Stimulated activated CD4-positive, alpha-beta T cell treated with anti-CD3 and anti-CD28 coated beads, Interleukin-12 subunit alpha, Interleukin-12 subunit beta, amount 100 ng/mL, for 4 hours (primary cell): ENCODE measurements around the gene DTNB.
A peak's percentile ranks its signal among the peaks of the same experiment; 100 is the strongest.

Source experiments
- DNase-seq: peaks from one replicate; pipeline ENCODE4 v3.0.0-alpha.2; 2020

Gene DTNB

GRCh38 chr2:25492726-25493125 lies 180.7 kb downstream of the DTNB start:
- DNase-seq, result no peak

- no peak for DNase-seq
These were observed 181.3 kb downstream of the DTNB start for GRCh38 chr2:25491966-25492532.

GRCh38 chr2:25491003-25491696 lies 182.2 kb downstream of the DTNB start:
- no peak for DNase-seq

GRCh38 chr2:25490217-25490616 lies 183.2 kb downstream of the DTNB start:
- no peak for DNase-seq

GRCh38 chr2:25489631-25490030 lies 183.7 kb downstream of the DTNB start:
- no peak for DNase-seq

DNA sequence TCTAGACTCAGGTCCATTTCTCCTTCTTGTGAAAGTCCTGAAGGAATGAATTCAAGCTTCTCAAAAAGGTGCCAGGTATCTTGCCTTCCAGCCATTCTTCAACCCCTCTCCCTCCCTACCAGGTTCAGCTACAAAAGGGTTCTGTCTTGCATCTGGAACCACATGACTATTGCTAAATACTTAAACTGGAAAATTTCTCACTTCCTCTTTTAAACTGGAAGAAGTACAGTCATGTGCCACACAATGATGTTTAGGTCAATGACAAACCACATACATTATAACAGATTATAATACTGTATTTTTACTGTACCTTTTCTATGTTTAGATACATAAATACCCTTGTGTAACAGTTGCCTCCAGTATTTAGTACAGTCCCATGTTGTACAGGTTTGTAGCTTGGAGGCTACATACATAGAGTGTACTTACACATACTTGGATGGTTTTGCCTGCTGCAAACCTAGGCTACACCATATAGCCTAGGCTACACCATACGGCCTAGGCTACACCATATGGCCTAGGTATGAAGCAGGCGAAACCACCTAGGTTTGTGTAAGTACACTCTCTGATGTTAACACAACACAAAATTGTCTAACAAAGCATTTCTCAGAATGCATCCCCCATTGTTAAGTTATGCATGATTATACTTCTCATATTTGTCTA lies 189.6 kb downstream of the DTNB start:
- DNase-seq, result no peak

- DNase-seq, result no peak
These were observed 191.0 kb downstream of the DTNB start for GRCh38 chr2:25482341-25482740.

DNA sequence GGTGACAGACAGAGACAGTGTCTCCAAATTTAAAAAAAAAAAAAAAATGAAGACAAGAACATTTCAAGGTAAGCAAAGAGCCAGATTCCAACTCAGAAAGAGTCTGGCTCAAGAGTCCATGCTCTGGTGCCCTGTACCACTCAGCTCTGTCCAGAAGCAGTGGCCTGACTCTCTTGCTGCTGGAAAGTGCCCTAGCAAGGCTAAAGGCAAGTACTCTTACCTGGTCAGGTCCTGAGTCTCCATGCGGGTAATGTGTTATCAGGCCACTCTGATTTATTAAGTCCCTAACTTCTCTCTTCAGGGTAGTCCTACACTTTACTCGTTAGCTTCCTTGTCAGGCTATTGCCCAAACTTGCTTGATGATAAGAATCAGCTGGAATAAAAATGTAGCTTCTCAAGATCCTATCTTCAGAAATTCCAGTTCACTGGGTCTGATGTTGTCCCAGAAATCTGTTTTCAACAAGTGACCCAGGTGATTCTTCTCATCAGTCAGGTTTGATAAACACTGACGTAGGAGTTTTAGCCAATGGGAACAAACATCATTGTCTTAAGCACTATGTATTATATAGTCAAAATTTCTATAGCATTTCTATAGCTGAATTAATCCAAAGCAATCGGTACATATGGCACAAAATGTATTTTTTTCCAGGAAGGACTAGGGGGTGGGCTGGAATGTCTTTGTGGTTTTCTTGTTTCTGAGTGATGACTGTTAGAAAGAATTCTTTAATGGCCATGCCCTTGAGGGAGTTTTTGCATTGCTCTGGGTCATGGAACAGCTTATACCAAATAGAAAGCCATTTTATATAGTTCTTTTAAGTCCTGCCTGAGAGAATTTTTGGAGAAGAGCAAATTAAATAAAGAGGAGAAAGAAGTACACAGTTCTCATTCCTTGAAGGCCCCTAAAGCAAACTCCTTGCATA lies 191.7 kb downstream of the DTNB start:
- DNase-seq, result no peak

GRCh38 chr2:25480561-25480960 lies 192.8 kb downstream of the DTNB start:
- DNase-seq, result no peak

DNA sequence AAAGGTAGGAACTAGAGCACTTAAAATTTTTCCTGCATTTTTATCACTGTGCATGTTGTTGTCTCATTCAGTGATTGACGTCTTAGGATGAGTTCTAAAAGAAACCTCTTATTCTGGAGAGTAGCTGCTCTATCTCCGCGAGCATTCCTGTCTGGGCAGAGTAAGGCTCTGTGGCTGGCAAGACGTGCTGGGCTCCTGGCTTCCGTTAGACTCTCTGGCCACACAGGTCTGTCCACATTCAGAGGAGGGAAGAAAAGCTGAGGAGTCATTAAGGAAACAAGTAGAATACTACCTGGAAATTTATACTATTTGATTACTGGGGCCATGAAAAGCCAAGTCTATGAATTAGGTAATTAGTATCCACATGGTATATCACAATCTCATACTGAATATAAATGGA lies 193.6 kb downstream of the DTNB start:
- no peak for DNase-seq

GRCh38 chr2:25478736-25479135 lies 194.6 kb downstream of the DTNB start:
- no peak for DNase-seq

- no peak for DNase-seq
These were observed 199.5 kb downstream of the DTNB start for GRCh38 chr2:25473758-25474340.

- no peak for DNase-seq
These were observed 200.2 kb downstream of the DTNB start for GRCh38 chr2:25473131-25473530.

GRCh38 chr2:25470806-25471205 lies 202.6 kb downstream of the DTNB start:
- no peak for DNase-seq

GRCh38 chr2:25467743-25468142 lies 205.6 kb downstream of the DTNB start:
- no peak for DNase-seq

GRCh38 chr2:25462021-25462420 lies 211.4 kb downstream of the DTNB start:
- no peak for DNase-seq

- no peak for DNase-seq
These were observed 213.0 kb downstream of the DTNB start for GRCh38 chr2:25460261-25460905.

- no peak for DNase-seq
These were observed 218.4 kb downstream of the DTNB start for GRCh38 chr2:25454824-25455611.

DNA sequence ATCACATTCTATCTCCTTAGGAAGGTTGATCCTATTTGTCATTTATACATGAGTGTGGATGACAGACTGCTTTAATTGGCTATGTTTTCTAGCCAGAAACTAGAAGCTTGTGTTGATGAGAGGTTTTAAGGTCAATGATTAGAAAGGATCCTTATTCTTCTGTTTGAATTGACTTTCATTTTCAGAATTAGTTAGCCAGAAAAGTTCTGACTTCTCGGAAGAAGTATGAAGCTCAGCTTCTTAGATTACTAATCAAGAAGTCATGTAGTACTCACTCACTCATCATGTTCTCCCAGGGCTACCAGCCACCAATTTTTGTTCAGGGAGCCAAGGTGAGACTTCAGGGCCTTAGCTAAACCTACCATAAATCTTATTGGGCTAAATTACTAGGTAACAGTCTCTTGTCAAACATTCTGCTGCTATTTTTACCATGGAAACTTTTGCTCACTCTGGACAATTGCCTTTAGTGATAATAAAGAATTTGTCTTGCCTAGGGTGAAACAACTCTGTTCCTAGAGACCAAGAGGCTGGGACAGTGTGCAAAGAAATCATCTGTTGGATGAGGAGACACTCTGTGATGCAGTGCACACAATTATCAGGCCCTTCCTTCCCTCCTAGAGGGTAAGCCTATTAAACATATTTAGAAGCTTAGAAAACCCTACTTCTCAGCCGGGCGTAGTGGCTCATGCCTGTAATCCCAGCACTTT lies 220.0 kb downstream of the DTNB start:
- DNase-seq, result peak; percentile 13

GRCh38 chr2:25448808-25449207 lies 224.6 kb downstream of the DTNB start:
- no peak for DNase-seq

DNA sequence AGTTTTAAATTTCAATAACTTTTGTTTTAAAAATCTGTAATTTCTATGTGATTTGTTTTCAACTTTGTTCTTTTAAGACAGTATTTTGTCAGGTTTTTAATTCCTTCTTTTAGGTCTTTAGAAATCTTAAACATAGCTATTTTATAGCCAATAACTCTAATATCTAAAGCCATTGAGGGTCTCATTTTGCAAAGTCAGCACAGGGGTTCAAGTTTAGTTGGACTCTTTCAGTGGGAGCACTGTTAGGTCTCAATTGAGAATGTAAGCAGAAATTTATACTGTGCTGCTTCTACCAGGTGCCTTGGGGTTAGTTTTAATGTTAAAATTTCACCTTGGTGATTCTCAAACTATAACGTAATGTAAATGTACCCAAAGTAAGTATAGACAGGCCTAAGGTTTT lies 226.4 kb downstream of the DTNB start:
- no peak for DNase-seq
